COLO668 (cell line): ENCODE data around the gene ADI1.
"Not testable (repeated sequence)": the region's sequence is repeated elsewhere in the genome, so short reads cannot be mapped to it uniquely, and the experiment has no call there.

Experiments
- DNase-seq: peaks from one replicate; lab custom pipeline; 2025; ENCODE audit not compliant: unreplicated experiment; lab: John Stamatoyannopoulos, UW

Gene ADI1

DNA sequence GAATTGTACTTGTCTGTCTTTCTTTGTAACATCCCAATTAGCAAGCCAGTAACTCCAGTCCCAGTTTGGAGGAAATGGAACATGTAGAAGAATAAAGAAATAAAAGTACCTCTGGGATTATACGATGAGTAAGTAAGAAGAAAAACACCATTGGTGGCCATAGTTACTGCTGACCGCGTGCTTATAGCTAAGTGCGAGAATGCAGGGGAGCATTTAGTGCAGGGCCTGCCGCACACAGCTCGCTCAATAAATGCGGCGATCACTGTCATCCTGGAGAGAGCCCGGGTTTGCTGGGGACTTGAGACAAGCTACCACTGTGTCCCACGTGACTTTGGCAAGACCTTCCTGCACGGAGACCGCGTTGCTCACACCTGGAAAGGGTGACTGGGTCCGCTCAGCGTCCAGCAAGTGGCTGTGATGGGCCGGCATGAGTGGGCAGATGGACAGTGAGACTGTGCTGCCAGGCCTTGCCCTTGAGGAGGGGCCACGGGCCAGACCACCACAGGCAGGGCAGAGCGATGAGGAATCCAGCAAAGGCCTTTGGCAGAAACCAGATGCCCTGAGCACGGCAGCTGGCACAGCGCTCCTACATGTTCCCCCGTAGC is 54.8 kb downstream of the ADI1 start:
- no peak for DNase-seq

DNA sequence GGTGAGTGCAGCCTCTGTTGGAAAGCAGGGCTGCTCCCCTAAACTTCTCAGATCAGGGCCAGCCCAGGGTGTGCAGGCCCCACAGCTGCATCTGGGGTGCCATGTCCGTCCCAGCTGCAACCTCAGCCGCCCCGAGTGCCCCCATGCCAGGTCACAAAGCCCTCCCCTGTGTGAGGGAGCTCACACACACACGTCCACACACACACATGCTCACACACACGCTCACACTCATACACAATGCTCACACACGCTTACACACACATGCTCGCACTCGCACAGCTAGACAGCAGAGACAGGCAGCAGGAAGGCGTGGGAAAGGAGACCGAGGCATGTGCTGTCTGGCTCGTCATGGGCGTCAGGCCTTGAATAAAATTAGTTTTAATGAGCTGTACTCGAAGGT is 55.4 kb downstream of the ADI1 start:
- no peak for DNase-seq

DNA sequence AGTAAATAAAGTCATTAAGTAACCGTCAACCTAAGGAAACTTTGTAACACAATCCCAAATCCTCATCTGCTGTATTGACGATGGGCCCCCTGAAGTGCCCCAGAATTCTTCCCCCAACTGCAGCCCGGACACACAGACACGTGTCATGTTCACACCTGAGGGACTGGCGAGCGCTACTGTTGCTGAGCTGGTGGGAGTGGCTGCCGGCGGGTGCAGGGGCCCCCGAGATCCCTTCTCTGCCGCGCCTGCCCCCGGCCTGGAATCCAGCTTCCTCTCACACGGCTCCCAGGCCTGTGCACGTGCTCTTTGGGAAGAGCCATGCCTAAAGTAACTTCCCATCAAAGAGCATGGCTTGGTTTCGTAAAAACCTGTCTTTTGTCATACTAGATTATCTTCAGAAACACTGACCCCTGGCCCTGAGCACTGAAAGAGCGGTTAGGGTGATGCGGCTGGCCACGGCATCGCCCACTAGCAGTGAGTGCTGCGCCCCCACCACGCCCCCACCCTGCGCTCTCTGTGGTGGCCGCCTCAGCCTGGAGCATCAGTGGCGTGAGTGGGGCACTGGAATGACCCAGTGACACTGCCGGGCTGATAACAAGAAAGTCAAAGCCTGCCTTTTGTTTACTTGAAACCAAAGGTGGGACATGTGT is 56.0 kb downstream of the ADI1 start:
- DNase-seq: no peak

DNA sequence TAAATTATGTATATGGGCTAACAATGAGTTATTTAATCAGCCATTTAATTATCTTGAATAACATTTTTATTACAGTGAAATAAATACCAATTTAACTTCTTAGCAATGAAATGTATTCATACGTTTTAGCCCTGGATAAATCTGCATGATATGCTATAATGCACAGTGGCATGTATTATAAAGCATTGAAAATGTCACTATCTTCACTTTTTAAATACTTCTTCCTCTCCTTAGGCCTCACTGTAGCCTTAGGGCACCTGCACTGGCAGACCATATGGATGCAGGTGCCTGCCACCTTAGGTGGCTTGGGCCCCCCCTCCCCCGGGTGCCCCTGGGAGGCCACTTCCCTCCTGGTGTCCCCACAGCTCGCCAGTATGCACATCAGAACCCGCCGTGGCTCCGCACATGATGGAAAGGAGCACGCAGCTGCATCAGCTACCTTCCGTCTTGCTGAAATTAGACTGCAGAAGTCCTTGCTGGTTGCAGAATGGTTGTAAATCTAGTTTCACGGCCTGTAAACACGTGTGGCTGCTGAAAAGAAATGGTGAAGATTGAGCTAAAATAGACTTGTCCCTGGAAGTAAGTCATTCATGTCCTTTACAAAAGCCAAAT is 56.7 kb downstream of the ADI1 start:
- no peak for DNase-seq

DNA sequence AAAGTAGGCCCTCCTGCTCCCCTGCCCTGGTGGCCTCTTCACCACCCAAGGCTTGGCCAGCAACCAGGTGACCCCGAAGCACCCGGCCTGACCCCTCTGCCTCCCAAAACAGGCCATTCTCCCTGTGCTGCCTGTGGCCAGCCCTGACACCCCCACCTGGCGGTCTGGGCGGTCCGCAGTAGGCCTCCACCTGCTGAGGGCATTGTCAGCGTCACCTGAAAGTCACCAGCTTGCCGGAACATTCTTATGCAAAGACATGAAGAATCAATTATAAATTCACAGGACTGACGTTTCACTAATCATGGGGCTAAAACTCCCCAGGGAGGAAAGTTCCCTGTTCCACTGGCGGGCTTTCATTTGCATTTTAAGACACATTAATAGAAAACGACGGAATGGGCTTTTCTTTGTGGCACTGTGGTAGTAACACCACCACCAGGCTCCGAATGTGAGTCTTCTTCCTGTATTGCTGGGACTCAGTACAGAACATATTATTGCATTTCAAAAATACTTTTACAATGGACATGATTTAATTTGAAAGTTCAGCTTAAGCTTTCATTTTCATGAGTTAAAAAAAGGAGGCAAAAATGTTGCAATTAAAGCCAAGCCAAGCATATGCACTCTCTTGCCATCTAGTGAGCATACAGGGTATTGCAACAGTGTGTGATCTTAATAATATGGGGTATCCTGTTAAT is 57.4 kb downstream of the ADI1 start:
- DNase-seq: peak; percentile 35

DNA sequence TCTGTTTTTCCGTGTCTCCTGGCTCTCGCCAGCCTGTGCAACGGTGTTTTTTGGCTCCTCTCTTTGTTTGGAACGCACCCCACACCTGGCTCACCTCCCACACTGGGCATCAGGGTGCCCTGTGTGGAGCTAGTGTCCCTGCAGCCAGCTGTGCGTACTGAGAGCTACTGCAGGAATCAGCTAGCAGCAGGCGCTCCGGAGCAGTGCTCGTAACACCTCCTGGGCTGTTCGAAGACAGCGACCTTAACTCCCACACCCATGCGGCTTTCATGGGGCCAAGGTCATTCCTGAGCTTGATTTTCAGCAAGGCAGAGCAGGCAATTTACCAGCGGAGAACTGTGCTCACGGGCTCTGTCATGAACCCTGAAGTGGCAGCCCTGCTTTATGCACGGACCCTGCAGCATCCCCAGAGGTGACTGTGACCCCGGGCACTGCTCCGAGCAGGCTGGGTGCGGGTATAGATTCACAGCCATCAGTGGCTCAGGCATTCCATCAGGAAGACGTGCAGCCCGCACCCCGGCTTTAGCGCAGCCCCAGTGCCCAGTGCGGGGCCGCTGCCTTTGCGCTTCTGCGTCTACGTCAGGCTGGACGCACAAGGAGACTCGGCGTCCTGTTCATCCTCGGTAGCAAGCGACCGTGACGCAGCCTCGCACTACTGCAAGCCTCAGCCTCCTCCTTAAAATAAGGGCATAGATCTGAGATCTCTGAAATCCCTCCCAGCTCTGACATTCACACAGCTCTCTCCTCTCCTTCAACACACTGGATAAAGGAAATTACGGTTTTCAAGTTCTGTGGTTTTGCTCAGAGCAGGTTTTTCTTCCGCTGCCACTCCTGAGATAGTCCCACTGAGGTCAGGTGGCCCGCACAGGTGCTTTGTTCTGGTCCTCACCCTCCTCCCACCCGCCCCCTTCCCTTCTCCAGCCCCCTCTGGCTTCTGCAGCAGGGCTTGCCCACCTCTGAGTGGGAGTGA is 58.2 kb downstream of the ADI1 start:
- peak; percentile 8 for DNase-seq

DNA sequence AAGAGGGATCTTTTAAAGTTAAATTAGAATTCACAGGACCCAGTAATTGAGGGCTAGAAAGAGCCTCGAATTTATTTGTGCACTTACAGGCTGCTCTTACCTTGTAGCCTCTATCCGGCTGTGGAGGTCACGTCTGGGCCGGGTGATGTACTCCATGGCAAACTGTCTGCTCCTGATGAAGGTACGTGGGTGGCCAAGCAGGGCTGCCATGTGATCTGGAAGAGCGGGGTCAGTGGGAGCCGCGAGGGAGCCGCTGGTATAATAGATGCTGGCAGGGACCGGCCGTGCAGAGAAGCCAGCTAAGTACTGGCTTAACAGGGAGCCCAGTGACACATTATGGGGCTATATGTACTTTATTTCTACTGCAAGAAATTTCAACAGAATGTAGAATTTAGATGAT is 59.2 kb downstream of the ADI1 start:
- no peak for DNase-seq

DNA sequence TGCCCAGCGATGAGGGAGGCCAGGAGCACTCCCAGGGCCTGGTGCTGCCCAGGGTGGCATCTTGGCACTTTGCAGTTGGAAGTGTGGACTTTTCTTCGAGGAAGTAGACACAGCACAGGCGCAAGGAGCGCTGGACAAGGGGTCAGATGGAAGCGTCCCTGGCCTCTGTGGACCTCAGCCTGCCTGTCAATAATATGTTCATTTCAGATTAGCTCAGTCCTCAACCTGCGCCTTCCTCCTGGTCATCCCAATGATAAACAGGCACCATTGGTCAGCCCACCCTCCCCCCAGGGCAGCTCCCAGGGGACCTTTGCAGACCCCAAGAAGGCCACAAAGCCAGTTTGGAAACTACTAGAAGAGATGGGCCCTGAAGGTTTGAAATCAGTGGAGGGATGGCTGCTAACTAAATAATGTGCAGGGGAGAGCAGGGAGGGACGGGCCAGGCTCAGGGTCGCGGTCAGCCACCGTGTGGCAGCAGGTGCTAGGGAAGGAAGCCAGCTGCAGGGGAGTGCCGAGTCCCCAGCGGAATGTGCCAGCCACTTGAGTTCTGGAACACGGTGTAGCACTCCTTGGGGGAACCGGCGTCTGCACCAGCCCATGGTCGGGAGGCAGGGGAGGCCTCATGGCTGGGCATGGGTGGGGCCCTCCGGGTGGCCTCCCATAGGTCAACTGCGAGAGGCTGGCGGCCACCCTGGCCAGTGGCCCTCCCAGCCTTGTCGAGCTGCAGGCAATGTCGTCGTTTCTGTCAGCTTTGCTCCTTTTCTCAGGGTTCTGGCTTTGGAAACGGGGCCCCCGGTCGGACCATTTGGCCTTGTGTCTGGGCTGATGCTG is 59.9 kb downstream of the ADI1 start:
- DNase-seq: no peak

DNA sequence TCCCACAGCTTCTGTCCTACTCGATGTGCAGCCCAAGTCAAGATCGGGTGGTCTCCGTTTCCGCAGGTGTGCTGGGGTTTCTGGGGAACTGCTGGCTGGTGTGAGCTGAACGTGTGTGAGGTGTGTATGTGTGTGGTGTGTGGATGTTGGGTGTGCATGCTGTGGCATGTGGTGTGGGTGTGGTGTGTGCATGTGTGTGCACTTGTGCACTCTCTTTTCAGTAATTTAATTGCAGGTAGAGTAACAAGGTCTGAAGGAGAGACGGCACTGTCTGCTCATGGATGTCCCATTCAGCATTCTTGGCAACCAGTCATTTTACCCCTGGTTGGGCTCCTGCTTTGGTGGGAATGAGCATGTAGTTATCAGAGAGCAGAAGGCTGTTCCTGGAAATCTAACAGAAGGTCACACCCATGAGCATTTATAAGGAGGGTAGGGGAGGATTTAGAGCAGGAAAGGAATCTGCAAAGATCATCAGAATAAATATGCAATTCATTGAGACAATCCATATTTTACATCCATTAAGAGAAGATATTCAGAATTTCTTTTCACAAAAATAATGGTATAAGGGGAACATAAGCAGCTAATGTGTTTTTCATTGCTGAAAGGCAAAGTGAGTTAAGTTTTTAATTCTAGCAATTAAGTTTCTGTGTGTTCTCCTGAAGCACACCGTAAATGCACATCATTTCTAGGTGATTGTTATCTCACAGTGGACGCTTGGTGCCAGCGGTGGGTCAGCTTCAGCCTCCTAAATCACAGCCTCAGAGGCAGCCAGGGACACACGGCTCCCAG is 60.7 kb downstream of the ADI1 start:
- no peak for DNase-seq

DNA sequence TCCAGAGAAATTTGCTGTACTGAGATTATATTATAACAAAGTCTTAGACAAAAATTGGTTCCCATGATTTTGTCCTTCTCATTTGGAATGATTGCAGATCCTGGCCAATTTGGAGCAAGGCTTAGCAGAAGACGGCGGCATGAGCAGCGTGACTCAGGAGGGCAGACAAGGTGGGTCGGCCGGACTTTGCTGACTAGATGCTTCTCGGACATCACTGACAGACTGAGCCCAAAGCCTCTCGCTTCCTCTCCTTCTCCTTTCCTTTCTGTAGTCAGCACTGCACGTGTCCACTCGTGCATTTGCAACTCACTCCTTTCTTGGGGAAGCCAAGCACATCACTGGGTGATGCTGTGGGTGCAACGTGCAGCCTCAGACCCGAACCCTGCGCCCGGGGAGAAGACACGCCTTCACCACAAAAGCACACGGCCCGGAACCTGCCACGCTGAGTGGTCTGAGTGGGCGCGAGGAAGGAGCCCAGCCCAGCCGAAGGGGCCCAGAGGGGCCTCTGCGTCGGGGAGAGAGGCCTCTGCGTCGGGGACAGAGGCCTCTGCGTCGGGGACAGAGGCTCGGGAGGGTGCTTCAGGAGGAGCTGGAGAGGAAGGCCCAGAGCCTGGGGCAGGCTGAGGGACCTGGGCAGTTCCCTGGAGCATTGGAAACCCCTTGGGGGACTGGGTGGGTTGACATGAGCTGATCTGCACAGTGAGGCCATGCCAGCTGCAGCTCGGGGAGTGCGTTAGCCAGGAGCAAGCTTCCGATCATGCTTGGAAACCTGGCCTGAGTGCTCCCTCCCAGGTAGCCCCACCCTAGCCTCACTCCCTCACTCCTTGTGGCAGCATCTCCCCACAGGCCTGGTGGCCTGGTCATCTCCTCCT is 61.6 kb downstream of the ADI1 start:
- DNase-seq: no peak

DNA sequence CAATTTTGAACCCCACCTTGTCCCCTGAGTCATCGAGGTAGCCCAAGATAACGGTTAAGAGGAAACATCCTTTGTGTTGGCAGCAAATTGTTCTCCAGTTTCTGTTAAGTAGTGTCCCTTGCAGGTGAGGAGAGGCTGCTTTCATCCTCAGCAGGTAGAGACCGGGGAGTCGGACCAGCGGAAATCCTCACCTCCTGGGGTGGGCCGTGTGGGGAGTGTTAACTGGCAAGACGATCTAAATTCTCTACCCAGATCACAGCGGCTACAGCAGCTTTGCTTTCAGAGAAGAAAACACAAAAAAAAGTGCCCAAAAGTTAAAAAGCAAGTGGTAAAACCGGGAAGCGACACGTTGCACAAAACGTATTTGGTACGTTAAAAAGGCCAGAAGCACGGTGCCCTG is 63.2 kb downstream of the ADI1 start:
- no peak for DNase-seq

DNA sequence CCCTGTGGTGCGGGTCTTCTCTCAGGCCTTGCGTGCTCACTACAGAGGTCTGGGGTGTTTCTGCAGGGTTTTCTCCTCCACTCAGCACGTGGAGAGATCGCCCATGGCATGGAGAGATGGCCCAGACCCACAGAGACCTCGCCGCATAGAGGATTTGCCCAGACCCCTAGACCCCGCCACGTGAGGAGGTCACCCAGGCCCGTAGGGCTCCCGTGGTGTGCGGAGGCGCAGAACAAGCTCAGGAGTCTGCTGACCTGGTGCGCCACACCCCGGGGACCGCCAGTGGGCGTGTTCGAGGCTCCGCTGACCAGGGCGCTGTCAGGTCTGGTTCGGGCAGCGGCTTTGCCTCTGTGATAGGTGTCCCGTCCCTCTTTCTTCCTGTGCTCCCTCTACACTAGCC is 64.5 kb downstream of the ADI1 start:
- DNase-seq: no peak

DNA sequence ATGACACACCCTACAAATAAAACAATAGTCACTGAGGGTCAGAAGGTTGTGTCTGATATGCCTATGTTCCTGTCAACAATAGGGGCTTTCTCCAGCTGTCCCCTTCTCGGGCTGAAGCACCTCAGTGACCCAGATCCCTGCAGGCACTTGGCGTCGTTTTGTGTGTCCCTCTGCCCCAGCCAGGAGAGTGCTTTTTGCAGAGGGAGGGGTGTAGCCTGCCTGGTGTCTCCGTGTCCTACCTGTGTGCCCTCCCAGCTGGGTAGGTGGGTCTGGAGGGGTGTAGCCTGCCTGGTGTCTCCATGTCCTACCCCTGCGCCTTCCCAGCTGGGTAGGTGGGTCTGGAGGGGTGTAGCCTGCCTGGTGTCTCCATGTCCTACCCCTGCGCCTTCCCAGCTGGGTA is 65.3 kb downstream of the ADI1 start:
- not testable (repeated sequence) for DNase-seq

DNA sequence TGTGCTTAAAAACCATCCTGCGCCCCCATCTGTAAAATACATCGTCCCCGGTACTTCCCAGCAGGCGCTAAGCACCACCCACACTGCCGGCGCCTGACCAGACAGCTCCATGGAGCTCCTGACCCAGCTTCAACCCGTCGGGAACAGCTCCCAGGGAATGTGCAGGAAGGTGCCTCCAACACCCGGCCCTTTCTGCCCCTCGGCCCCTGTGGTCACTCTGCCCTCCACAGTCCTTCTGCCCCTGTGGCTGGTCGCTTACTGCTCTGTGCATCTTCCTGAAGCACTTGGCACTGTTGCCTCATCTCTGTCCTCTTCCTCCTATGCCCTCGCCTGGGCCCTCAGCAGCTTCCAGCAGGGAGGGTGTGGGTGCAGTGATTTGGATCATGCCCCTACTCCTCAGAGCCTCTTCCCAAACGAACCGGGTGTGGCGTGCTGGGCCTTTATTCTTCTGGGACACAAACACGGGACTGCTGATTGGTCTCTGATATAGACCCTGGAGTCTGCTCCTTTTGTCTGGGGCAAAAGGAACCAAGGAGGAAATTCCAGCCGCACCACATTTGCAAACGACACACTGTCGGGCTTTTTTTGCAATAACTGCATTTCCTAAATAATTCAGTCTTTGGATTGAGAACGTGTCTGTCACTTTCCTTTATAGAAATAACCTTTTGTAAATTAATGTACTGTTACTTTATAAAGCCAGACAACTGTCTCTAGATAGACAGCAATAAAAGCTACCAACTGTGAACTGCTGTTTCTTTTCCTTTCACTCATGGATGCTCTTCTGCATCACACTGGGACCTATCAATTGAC is 65.9 kb downstream of the ADI1 start:
- no peak for DNase-seq

DNA sequence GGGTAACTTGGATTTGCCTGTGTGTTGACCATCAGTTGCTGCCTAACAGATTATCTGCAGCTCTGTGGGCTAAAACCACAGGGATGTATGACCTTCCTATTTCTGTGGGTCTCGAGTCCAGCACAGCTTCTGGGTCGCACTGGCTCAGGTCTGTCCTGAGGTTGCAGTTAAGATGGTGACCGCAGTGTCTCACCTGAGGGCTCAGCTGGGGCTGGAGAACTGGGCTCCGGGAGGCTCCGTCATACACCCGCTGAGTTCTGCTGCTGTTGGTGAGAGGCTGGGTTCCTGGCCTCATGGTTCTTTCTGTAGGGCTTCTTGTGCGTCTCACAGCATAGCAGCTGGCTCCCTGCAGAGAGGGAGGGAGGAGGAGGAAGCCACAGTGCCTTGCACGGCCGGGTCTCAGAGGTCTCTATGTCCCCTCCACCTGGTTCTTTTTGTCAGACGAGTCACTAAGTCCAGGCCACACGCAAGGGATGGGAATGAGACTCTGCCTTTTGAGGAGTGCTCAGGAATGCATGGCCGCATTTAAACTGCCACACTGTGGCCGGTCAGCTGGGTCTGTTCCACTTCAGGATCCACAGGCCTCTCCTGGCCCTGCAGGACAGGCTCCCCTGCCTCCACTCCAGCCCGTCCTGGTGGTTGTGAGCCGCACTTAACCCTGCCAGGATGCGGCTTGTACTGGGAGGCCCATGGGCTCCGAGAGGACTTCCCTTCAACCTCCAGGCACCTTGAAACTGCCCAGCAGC is 67.2 kb downstream of the ADI1 start:
- no peak for DNase-seq

DNA sequence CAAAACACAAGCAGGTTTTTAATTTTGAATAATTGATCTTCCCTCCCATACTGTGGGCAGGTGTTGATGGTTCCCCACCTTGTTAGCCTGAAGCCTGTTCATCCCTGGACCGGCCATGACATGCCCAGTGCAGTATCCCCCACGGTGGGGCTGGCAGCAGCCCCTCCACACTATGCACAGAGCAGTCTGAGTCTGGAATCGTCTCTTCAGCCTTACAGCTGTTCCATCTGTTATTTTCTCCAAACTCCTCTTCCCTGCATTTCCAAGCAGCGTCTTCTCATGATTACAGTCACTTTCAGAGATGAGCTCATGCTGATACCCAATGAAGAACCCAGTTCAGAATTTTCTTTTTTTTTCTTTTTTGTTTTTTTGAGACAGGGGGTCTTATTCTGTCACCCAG is 68.2 kb downstream of the ADI1 start:
- no peak for DNase-seq
